Hepatic stellate cell (primary cell): ENCODE results near the gene PREP.

Experiments used
- DNase-seq: peaks from one replicate; pipeline ENCODE4 v3.0.0; 2011; ENCODE audit warnings: low spot score

The PREP gene

GRCh38 chr6:105308840-105309239 is 94.0 kb downstream of the PREP start:
- DNase-seq: no peak

- no peak for DNase-seq
Measured at GRCh38 chr6:105305521-105305920, 97.4 kb downstream of the PREP start.

- no peak for DNase-seq
Measured at GRCh38 chr6:105304825-105305224, 98.1 kb downstream of the PREP start.

- no peak for DNase-seq
Measured at GRCh38 chr6:105304366-105304765, 98.5 kb downstream of the PREP start.

- no peak for DNase-seq
Measured at GRCh38 chr6:105302617-105303128, 100.2 kb downstream of the PREP start.

GRCh38 chr6:105301756-105302616 is 100.9 kb downstream of the PREP start:
- no peak for DNase-seq

GRCh38 chr6:105301072-105301503 is 101.8 kb downstream of the PREP start:
- DNase-seq: no peak

- no peak for DNase-seq
Measured at GRCh38 chr6:105300090-105300489, 102.8 kb downstream of the PREP start.

- DNase-seq: no peak
Measured at GRCh38 chr6:105294129-105294528, 108.8 kb downstream of the PREP start.

GRCh38 chr6:105292689-105293339 is 110.1 kb downstream of the PREP start:
- DNase-seq: no peak

- no peak for DNase-seq
Measured at GRCh38 chr6:105291525-105291924, 111.4 kb downstream of the PREP start.

GRCh38 chr6:105282631-105283585 is 120.0 kb downstream of the PREP start:
- no peak for DNase-seq

- no peak for DNase-seq
Measured at GRCh38 chr6:105280033-105280432, 122.8 kb downstream of the PREP start.

- DNase-seq: no peak
Measured at GRCh38 chr6:105279463-105279862, 123.4 kb downstream of the PREP start.

GRCh38 chr6:105278813-105279212 is 124.1 kb downstream of the PREP start:
- DNase-seq: no peak

GRCh38 chr6:105278035-105278434 is 124.8 kb downstream of the PREP start:
- no peak for DNase-seq

GRCh38 chr6:105276374-105276773 is 126.5 kb downstream of the PREP start:
- no peak for DNase-seq

- DNase-seq: no peak
Measured at GRCh38 chr6:105275542-105275941, 127.3 kb downstream of the PREP start.

- DNase-seq: no peak
Measured at GRCh38 chr6:105274678-105275077, 128.2 kb downstream of the PREP start.

- no peak for DNase-seq
Measured at GRCh38 chr6:105273589-105273988, 129.3 kb downstream of the PREP start.

GRCh38 chr6:105272786-105273185 is 130.1 kb downstream of the PREP start:
- DNase-seq: peak; percentile 6

- DNase-seq: no peak
Measured at GRCh38 chr6:105270511-105270910, 132.4 kb downstream of the PREP start.
